K562 (cell line): ENCODE data around the gene TCFL5. TPM values are rescaled to one million over a fixed set of nuclear protein-coding genes. Genes with fewer than 3 reads are reported as not detected.

Experiments used
- ATAC-seq: fragments of 200-7000 bp; cut with Tn5 transposase; 3 replicates; pipeline ENCODE4 v1.9.1; 2020; ENCODE audit warnings: moderate library complexity
- BruUV-seq: library from RNA; stranded (reverse); fragments of 400-500 nt; replicated peaks from 2 replicates; lab custom pipeline; 2021; lab: Mats Ljungman, UMichigan
- CTCF ChIA-PET: fragments of 300-600 bp; formaldehyde crosslinking; extraction: SDS; loops from one replicate; lab custom pipeline; 2021; ENCODE audit warnings: low intra/inter-chr PET ratio; lab: Yijun Ruan, JAX
- POLR2A ChIA-PET: fragments of 300-600, 350-650 bp; sonication (Branson Sonifier 250); formaldehyde crosslinking; extraction: SDS; loops from one replicate; lab custom pipeline; 2021; ENCODE audit warnings: antibody characterized with exemption, inconsistent platforms; lab: Yijun Ruan, JAX
- DNase-seq, 4 experiments: peaks; one replicate each; pipeline versions ENCODE4 v3.0.0 to v3.0.0-alpha.2; 2011 to 2018; ENCODE audit warnings: low spot score in 3 of 4, mixed read lengths in 3 of 4; ENCODE audit errors: extremely low read depth in 1 of 4
- FAIRE-seq: peaks from 2 replicates; lab custom pipeline; 2011; peaks lifted over from hg19 to GRCh38; lab: Jason Lieb, UNC
- H2AFZ ChIP-seq: 2 replicates; pipeline ENCODE4 v1.6.0; 2011; ENCODE audit warnings: low read depth, low read length, control low read depth, inconsistent platforms
- H3K27ac ChIP-seq: fragments of 200-600 bp; 3 replicates; pipeline ENCODE4 v1.8.0; 2011; ENCODE audit warnings: low read depth, mild to moderate bottlenecking, control low read depth, inconsistent platforms, low read length, moderate library complexity, mixed read lengths; ENCODE audit errors: extremely low read depth
- H3K27me3 ChIP-seq, 2 experiments: fragments of 300-600 bp in 1 of 2; 2 replicates in 1 of 2; 3 replicates in 1 of 2; pipeline versions ENCODE4 v1.6.0 to v1.8.0; 2011; ENCODE audit warnings: inconsistent platforms in 2 of 2, low read length in 2 of 2, mild to moderate bottlenecking in 1 of 2, mixed read lengths in 1 of 2, moderate library complexity in 1 of 2; ENCODE audit not compliant: control insufficient read depth in 2 of 2, insufficient read depth in 2 of 2
- H3K36me3 ChIP-seq: fragments of 300-600 bp; 3 replicates; pipeline ENCODE4 v1.8.0; 2011; ENCODE audit warnings: mild to moderate bottlenecking, low read length, inconsistent platforms; ENCODE audit not compliant: control insufficient read depth, insufficient read depth
- H3K4me1 ChIP-seq, 2 experiments: fragments of 200-600 bp in 1 of 2; replicated peaks in 1 of 2; 2 replicates in 1 of 2; 3 replicates in 1 of 2; pipeline versions ENCODE4 v1.5.1 to v1.8.0; 2011; ENCODE audit warnings: inconsistent platforms in 2 of 2, low read length in 2 of 2, mild to moderate bottlenecking in 1 of 2, mixed read lengths in 1 of 2, moderate library complexity in 1 of 2; ENCODE audit not compliant: control insufficient read depth in 2 of 2, insufficient read depth in 2 of 2
- H3K4me2 ChIP-seq: 2 replicates; pipeline ENCODE4 v1.6.1; 2011; ENCODE audit warnings: low read length, control low read depth, inconsistent platforms, mixed read lengths; ENCODE audit not compliant: insufficient read depth
- H3K4me3 ChIP-seq: fragments of 200-600 bp; sonication (generic), shearing (Covaris generic); 2 replicates; pipeline ENCODE4 v1.5.1; 2016; ENCODE audit warnings: control low read depth, inconsistent platforms
- H3K79me2 ChIP-seq: fragments of 200-600 bp; 3 replicates; pipeline ENCODE4 v1.8.0; 2011; ENCODE audit warnings: low read length, inconsistent platforms; ENCODE audit not compliant: control insufficient read depth, insufficient read depth
- H3K9ac ChIP-seq, 2 experiments: 2 replicates each; pipeline versions ENCODE4 v1.6.0 to v1.6.1; 2011; ENCODE audit warnings: low read depth in 2 of 2, low read length in 2 of 2, control low read depth in 1 of 2, inconsistent platforms in 1 of 2, mild to moderate bottlenecking in 1 of 2, mixed read lengths in 1 of 2; ENCODE audit not compliant: insufficient read depth in 1 of 2
- H3K9me1 ChIP-seq: one replicate; pipeline ENCODE4 v1.6.0; 2011; ENCODE audit warnings: inconsistent platforms, mild to moderate bottlenecking, low read length, moderate library complexity; ENCODE audit not compliant: control insufficient read depth, insufficient read depth
- H3K9me3 ChIP-seq: replicated peaks from 2 replicates; pipeline ENCODE4 v1.5.1; 2011; ENCODE audit warnings: low read depth, low read length, inconsistent platforms; ENCODE audit not compliant: control insufficient read depth, insufficient read depth
- H4K20me1 ChIP-seq: replicated peaks from 2 replicates; pipeline ENCODE4 v1.6.1; 2011; ENCODE audit warnings: low read length, inconsistent platforms, mixed read lengths; ENCODE audit not compliant: control insufficient read depth, insufficient read depth
- BDP1 ChIP-seq: IDR thresholded peaks from 3 replicates; pipeline ENCODE4 v1.6.1; 2011; ENCODE audit not compliant: insufficient read length, insufficient read depth
- FOXJ2 ChIP-seq: fragments of 200-800 bp; sonication (Bioruptor generic); IDR thresholded peaks from 2 replicates; pipeline ENCODE4 v1.6.1; 2016; ENCODE audit warnings: missing genetic modification characterization, missing compliant biosample characterization
- GABPB2 ChIP-seq: fragments of 250-450 bp; sonication (Bioruptor Pico); conservative IDR thresholded peaks from 2 replicates; pipeline ENCODE4 v1.5.1; 2021; ENCODE audit warnings: mild to moderate bottlenecking
- HOMEZ ChIP-seq: fragments of 250-450 bp; sonication (Bioruptor Pico); IDR thresholded peaks from 2 replicates; pipeline ENCODE4 v1.4.0; 2020; ENCODE audit warnings: mild to moderate bottlenecking, moderate library complexity
- TFAP4 ChIP-seq: sonication (generic); formaldehyde crosslinking; IDR thresholded peaks from 2 replicates; pipeline ENCODE4 v1.8.0; 2022; ENCODE audit warnings: missing genetic modification reagents, mild to moderate bottlenecking, moderate library complexity, borderline replicate concordance
- WGBS: fragments of 100-300 bp; shearing (Covaris generic); methylation state at CpG from one replicate; pipeline ENCODE4 v1.1.6; 2016; ENCODE audit warnings: low coverage, mixed read lengths; ENCODE audit not compliant: insufficient coverage; ENCODE audit errors: missing lambda C conversion rate; 5-methylcytosine and 5-hydroxymethylcytosine counted together
- in situ Hi-C: fragments of 300-500 bp; cut with MboI; formaldehyde crosslinking; loops from 4 replicates; pipeline ENCODE4 v1.15.0; 2018; ENCODE audit warnings: inconsistent platforms, mixed read lengths
- intact Hi-C: fragments of 100-400 bp; cut with micrococcal nuclease; formaldehyde crosslinking; loops from 2 replicates; pipeline ENCODE4 v1.14.2; 2022
- polyA plus RNA-seq, 8 experiments: library from polyadenylated mRNA; depleted of rRNA in 4 of 8; stranded (reverse) in 5 of 8; unstranded in 3 of 8; fragments of >200 nt; fragmentation: Nextera tagmentation in 2 of 8; fragmentation: Illumina TruSeq in 1 of 8; extraction: Ambion mirVana in 2 of 8; extraction: Trizol in 1 of 8; gene quantifications; 2 replicates each; pipeline versions ENCODE4 v1.2.1 to v1.2.3, GENCODE V29; 2011 to 2014; ENCODE audit warnings: inconsistent platforms in 1 of 8, missing spikeins in 1 of 8
- total RNA-seq, 7 experiments: library from RNA; depleted of rRNA in 6 of 7; stranded (reverse); fragments of >200 nt in 6 of 7; fragmentation: Illumina TruSeq in 2 of 7; extraction: Trizol in 2 of 7; gene quantifications; 2 replicates each; pipeline versions ENCODE4 v1.2.1 to v1.2.3, GENCODE V29; 2011 to 2021; ENCODE audit warnings: low replicate concordance in 1 of 7

TCFL5 gene
- total and polyA plus RNA-seq, 9 of the 15 experiments (the other 6 are each of a cell fraction or from before 2014, with no cell fraction given), result 1.00 to 12.6 (median 9.1) TPM

GRCh38 chr20:62843656-62844055 is 18.0 kb downstream of the TCFL5 start:
- no peaks in the 10 kb centered on the region for H4K20me1 ChIP-seq
- FAIRE-seq, result no peak
- BruUV-seq, result no TSS peak
- H3K9me1 ChIP-seq, result no peaks in the 10 kb centered on the region
- POLR2A ChIA-PET, result interaction anchor here (0.7 kb wide), 1 partner anchor 33 kb away, joined by 3 read pairs; no protein-coding TSS in a partner anchor
- peaks cover under 1 to 19% of the 10 kb centered on the region in 2 experiments; a peak in 2 of 5 replicates for H3K4me1 ChIP-seq
- H3K27ac ChIP-seq, result no peak overlapping the region
- no peak overlapping the region for H3K9ac ChIP-seq
- TF ChIP-seq FOXJ2 (tag), result no peak
- TF ChIP-seq GABPB2 (CRISPR knock-in tag), result no peak
- TF ChIP-seq HOMEZ (CRISPR knock-in tag), result no peak
- no peak for TF ChIP-seq TFAP4 (CRISPR knock-in tag)
- TF ChIP-seq BDP1, result no peak
- no peak overlapping the region for H3K4me2 ChIP-seq
- CTCF ChIA-PET, result no interaction called here
- DNase-seq, result no peak
- no peaks in the 10 kb centered on the region for H3K9me3 ChIP-seq
- 76% methylated on average over 9 of the region's 10 CpGs for WGBS
- H3K79me2 ChIP-seq, result no peaks in the 10 kb centered on the region
- no peak overlapping the region for H2AFZ ChIP-seq
- in situ Hi-C loops, result no loop called here
- H3K36me3 ChIP-seq, result peaks cover 27% of the 10 kb centered on the region; the same call in 2 of the 3 replicates
- ATAC-seq, result no peak
- H3K4me3 ChIP-seq, result no peak overlapping the region
- H3K27me3 ChIP-seq, result no peaks in the 10 kb centered on the region
- intact Hi-C loops, result no loop called here
